ENCODE results near the gene CEP350.

Gene CEP350, protein sequence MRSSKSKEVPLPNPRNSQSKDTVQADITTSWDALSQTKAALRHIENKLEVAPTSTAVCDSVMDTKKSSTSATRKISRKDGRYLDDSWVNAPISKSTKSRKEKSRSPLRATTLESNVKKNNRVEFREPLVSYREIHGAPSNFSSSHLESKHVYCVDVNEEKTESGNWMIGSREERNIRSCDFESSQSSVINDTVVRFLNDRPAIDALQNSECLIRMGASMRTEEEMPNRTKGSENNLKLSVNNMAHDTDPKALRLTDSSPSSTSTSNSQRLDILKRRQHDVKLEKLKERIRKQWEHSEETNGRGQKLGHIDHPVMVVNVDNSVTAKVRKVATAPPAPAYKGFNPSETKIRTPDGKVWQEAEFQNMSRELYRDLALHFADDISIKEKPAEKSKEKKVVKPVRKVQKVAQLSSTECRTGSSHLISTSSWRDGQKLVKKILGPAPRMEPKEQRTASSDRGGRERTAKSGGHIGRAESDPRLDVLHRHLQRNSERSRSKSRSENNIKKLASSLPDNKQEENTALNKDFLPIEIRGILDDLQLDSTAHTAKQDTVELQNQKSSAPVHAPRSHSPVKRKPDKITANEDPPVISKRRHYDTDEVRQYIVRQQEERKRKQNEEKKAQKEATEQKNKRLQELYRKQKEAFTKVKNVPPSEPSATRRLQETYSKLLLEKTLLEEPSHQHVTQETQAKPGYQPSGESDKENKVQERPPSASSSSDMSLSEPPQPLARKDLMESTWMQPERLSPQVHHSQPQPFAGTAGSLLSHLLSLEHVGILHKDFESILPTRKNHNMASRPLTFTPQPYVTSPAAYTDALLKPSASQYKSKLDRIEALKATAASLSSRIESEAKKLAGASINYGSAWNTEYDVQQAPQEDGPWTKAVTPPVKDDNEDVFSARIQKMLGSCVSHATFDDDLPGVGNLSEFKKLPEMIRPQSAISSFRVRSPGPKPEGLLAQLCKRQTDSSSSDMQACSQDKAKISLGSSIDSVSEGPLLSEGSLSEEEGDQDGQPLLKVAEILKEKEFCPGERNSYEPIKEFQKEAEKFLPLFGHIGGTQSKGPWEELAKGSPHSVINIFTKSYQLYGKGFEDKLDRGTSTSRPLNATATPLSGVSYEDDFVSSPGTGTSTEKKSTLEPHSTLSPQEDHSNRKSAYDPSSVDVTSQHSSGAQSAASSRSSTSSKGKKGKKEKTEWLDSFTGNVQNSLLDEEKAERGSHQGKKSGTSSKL (N-terminal part only)

DNA sequence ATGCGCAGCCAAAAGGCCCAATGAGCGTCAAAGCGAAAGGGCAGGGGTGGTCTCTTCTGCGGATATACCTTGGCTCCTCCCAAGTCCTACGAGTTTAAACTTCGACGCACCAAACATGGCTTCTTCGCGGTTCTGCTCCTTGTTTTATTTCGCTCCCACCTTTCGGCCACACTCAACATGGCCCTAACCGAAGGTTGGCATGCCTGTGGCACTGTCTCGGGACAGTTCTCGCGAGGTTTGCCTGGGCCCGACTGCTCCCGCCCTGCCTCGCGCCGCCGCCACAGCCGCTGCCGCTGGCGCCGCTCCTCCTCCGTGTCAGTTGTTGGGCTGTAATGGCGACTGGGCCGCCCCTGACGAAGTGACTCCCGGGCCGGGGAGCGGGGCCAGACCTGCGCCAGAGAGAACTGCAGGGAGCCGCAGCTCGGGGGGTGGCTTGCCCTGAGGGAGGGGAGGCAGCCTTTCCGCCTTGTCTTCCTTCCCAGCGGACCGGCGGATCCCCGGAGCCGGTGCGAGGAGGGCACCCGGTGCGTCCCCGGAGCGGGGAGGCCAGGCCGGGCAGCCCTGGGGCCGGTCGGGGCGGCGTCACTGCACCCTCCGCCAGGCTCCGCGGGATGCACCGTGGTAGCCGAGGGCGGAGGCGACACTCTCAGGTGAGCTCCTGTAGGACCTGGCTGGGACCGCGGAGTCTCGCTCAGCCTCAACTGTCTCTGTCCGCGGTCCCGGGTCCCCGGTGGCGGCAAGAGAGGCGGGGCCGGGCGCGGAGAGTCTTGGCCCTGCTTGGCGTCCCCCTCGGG lies at the start of gene CEP350:
Gene CEP350, plus strand, starts transcription at position 318 of the 794 bp plus-strand sequence. CDS start 31,372 bp downstream, outside the sequence.
- peak; percentile 96 for DNase-seq

DNA sequence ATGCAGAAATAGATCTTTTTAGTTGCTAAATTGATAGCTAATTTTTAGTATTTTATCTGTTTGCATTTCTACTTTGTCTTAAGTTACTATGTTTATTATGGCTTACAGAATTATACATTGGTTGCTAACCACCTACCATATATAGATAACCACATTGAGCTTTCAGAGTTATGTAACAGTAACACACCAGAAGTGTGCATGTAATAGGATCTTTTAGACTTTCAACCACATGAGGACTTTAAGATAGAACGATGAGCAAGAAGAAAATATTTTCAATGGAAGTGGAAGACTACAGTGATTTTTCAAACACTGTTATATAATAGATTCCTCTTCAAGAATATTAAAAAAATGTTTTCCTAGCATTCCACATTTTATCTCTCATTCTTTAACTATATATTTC lies 43.7 kb upstream of the CEP350 start:
- DNase-seq: no peak

DNA sequence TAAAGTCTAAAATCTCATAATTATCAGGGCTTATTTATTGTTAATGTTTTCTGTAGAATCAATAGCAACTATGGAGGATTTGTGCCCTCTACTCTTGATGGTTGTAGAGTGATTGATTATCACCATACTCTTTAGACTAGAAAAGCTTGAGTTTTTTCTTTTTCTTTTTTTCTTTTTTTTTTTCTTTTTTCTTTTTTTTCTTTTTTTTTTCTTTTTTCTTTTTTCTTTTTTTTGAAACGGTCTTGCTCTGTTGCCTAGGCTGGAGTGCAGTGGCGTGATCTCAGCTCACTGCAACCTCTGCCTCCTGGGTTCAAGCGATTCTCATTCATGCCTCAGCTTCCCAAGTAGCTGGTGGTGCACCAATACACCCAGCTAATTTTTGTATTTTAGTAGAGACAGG lies 42.8 kb upstream of the CEP350 start:
- no peak for DNase-seq

DNA sequence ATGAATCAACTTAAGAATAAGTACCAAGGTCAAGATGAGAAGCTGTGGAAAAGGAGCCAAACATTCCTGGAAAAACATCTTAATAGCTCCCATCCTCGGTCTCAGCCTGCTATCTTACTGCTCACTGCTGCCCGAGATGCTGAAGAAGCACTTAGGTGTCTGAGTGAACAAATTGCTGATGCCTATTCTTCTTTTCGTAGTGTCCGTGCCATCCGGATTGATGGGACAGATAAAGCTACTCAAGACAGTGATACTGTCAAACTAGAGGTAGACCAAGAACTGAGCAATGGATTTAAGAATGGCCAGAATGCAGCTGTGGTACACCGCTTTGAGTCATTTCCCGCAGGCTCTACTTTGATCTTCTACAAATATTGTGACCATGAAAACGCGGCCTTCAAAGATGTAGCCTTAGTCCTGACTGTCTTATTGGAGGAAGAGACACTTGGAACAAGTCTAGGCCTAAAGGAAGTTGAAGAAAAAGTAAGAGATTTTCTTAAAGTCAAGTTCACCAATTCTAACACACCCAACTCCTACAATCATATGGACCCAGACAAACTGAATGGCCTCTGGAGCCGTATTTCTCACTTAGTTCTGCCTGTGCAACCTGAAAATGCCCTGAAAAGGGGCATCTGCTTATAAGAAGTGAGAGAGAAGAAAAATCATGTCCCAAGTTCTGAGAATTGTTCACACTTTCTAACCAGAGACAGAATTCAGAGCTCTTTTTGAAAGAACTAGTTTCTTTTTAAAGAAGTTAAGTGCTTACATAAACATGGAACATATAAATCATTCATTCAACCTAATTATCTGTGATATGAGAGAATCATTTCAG lies 36.8 kb upstream of the CEP350 start:
- DNase-seq: no peak

DNA sequence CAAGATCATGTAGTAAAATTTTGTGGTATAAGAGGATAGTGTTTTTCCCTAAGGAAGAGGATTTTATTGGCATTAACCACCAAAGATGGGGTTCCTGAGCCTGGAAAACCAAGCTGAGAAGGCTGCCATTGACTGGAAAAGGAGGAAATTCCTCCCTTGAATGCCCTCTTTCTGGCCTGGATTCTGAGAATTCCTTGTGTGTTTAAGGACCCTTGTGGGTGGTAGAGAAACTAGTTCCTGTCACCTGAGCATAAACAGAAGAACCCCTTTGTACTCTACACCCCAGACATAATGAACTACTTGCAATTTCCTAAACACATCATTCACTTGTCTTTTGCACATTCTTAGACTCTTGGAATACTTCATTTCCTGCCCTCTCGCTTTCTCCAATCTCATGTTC lies 33.1 kb upstream of the CEP350 start:
- DNase-seq: no peak

DNA sequence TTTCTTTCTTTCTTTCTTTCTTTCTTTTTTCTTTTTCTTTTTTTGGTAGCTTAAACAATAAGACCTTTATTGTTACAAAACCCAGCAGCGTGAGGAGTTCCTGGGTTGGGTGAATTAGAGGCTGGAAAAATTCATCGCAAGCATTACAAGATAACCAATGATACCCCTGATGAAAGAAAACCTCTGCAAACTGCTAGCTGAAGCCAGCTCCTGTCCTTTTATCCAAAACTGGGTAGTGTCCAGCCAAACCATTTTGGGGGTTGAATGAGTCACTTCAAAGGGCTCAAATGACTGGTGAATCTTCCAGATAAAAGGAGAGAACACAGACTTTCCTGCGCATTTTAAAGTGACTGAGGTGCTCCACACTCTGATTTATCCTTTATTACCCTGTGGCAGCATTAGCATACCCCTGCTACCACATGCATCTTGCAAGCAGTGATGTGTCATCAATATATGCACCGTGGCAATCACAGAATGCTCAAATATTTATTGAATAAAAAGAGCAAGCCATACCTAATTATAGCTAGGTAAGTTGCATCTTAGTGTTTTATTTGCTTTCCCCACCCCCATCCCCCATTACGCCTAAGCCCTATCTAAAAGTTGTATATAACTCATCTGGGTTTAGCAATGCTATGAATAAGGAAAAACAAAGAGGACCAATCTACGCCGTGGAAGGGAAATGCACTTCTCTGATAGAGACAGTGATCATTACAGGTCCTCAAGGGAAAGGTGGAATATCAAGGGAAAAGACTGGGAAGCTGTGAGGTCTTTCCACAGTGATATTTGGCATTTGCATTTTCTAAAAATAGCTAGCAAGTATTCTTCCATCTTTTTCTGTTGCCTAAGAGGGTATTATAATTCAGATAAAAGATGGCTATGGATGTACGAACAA lies 32.4 kb upstream of the CEP350 start:
- DNase-seq: no peak

DNA sequence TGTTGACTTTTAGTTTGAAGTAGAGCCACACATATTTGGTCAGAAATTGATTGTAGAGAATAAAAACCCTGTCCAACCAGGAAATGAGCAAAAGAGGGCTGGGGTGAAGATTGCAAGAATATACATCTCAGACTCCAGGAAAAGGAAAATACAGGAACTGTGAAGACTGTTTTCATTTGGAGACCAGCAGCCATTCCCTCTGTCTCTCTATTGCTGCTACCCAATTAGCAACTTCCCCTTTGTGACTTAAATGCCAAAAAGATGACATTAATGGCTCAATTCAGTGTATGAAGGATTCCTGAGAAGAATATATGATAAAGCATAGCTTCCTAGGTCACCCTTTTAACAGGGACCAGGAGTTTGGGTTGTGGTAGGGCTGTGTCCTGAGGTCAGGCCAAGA lies 31.6 kb upstream of the CEP350 start:
- DNase-seq: peak in 1 of 2 donors; percentile 12

DNA sequence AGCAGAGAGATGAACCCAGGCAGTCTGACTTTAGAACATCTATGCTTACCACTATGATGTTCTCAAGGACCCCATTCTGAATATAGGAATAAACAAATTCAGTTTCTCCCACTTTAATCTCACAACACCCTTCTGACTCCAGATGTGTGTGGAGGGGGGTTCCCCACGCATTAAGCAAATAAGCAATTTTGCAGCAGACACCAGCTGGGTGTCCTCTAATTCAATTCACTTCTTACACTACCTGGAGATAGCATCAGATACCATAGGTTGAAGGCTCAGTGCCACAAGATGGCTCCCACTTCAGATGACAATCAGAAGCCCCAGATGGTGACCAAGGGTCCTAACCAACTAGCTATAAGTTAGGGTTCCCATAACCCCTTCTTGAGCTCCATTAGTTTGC lies 30.3 kb upstream of the CEP350 start:
- no peak for DNase-seq

DNA sequence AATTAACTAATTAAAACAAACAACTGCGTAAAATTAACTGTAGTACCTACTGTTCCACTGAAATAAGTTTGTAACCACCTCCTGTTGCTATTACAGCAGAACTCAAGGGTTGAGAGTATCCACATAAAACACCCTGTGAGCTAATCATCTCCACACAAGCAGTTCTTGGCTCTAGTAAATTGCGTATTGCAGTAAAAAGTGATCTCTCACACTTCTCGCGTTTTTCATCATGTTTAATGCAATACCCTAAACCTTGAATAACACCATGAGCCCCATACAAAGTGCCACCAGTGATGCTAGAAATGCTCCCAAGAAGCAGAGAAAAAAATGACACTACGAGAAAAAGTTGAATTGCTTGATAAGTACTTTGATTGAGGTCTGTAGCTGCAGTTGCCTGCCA lies 29.3 kb upstream of the CEP350 start:
- no peak for DNase-seq

DNA sequence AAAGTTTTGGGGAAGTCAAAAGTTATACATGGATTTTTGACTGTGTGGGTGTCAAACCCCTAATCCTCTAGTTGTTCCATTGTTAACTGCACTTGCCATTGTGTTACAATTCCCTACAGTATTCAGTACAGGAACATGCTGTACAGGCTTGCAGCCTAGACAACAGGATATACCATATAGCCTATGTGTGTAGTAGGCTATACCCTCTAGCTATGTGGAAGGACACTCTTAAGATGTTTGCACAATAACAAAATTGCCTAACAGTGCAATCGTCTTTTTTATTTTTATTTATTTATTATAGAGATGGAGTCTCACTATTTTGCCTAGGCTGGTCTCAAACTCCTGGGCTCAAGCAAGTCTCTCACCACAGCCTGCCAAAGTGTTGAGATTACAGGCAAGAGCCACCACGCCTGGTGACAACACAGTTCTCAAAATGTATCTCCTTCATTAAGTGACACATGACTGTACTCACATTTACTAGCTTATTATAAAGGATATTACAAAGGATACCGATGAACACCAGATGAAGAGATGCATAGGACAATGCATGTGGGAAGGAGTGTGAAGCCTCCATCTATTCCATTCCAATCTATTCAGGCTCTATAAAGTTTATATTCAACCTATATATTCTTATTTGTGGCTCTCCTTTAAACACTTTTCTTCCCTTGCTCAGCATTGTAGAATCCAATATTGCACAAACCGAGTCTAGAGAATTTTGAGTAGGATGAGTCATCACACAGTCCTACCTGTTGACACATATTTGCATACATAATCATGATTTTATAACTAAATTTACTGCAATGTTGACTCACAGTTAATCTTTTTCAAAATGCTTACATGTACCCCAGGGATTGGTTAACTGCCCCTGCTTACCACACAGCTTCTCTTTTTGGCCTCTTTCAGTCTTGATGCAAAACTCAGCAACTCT lies 28.4 kb upstream of the CEP350 start:
- DNase-seq: peak; percentile 57 to 77

DNA sequence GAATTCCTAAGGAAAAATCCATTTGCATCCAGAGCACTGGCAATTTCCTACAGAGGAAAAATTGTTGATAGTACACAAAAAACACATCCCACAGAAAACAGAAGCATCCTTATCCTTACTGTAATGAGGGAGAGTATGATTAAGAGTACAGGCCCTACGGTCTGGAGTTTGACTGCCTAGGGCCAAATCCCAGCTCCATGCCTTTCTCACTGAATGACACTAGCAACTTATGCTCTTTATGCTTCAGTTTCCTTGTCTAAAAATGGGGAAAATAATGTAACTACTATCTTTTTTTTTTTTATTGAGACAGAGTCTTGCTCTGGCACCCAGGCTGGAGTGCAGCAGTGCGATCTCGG lies 27.8 kb upstream of the CEP350 start:
- no peak for DNase-seq

DNA sequence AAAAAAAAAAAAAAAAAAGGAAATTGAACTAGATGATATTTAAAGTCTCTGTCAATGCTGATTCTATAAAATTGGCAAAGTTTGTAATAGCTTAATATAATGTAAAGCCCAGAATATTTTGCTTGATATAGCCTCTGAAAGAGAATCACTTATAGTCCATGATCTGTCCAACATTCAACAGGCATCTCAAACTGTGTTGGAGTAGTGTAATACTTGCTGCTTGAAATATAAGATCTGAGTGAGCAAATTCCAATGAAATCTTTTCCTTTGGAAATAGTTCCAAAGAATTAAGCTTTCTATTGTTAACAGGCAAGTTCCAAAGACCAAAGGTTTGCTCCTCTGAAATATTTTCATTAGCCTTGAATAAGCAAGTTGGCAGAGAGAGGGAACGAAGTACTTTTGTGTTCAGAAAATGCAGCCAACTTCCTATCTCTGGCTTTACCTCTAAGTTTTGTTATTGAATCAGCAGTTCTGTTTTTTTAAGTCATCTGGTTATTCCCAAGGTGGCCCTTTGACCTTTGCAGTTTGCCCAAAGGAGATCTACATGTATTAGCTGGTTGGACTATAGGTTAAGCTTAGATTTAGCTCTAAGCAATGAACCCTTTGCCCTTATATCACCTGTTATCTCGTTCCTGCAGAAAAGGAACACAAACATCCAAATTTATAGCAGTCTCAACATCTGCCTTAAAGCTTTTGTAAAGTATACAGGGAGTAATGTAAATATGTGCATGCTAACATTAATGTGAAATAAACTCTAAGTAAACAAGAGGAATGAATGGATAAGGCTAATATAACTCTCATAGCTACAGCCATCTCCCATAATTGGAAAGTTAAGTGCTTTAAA lies 24.4 kb upstream of the CEP350 start:
- no peak for DNase-seq

DNA sequence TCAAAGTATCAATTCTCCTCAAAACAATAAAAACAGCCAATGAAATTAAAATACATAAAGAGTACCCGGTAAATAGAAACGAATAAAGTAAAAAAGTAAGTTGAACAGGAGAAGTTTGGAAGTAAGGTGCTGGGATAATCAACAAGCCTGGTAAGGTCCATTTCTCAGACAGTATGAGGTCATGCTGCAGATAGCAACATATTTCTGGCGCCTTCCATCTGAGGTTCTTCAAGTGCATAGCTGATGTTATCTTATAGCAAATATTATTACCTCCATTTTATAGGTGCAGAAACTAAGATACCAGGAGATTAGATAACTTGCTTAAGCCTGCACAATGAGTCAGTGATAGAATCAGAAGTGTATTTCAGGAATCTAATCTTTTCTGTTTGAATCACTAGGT lies 23.7 kb upstream of the CEP350 start:
- DNase-seq: no peak

DNA sequence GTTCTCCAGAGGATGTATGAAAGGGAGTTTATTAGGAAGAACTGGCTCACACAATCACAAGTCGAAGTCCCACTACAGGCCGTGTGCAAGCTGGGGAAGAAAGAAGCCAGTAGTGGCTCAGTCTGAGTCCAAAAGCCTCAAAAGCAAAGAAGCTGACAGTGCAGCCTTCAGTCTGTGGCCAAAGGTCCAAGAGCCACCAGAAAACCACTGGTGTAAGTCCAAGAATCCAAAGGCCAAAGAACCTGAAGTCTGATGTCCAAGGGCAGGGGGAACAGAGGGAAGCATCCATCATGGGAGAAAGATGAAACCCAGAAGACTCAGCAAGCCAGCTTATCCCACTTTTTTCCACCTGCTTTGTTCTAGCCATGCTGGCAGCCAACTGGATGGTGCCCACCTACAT lies 21.4 kb upstream of the CEP350 start:
- no peak for DNase-seq

DNA sequence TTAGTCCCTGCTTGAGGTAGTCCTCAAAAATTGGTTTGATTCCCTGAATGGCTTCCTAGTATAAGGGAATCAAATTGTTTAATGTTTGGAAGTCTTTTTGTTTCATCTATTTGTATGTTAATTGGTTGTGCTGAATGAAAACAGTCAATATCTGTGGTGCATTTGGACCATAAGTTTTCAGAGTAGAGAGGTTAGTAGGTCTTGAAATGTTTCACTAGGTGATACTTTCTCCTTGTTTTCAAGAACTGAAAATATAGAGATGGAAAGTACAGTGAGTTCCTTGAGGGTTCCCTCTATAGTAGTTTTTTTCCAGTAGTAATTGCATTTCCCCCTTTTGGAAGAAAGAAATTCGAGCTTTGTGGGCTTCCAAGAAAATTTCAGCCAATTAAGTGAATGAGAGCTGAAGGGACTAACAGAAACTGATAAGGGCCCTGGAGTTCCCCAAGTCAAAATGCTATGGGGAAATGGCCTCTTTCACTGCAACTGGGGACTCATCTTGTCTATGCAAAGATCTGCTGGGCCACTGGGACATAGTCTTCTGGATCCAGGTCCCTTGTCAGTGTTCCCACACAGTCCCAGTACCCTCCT lies 18.6 kb upstream of the CEP350 start:
- DNase-seq: no peak

DNA sequence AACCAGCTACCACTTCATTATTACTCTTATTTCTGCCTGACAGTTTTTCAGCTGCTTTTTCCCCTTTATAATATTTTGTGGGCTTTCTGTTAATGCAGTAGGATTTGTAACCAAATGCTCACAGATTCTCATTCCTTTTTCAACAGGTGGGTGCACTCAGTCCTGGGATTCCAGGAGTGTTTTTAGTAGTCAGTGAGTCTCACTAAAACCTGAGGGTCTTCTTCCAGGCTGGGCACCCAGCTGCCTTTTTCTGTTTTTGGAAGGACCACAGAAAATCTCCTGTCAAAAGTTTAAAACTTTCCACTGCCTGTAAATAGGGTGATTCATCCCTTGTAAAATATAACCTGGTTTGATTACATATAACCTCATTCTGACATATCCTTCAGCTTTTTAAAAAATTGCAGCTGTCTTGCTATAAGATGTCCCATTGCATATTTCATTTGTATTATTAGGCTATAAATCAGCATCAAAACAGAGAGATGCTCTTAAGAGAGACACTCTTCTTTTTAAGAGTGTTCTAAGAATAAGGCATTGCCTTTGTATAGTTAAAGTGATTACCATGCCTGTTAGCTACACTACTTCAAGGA lies 16.8 kb upstream of the CEP350 start:
- no peak for DNase-seq

DNA sequence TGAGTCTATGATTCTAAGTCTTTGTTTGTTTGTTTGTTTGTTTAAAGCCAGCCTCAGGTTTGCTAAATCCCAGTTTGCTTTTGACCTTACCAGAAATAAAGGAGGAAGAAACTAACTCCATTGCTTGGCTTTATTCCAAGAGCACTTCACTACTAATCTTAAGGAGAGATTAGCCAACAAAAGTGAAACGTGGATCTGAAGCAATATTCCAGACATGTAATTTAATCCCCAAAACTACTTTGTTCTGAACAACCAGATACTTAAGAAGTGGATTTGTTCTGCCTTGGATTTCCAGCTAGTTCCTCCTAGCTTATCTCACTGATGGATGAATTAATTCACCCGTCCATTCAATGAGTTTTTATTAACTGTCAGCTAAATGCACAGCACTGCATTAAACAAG lies 15.9 kb upstream of the CEP350 start:
- peak; percentile 17 to 33 for DNase-seq

DNA sequence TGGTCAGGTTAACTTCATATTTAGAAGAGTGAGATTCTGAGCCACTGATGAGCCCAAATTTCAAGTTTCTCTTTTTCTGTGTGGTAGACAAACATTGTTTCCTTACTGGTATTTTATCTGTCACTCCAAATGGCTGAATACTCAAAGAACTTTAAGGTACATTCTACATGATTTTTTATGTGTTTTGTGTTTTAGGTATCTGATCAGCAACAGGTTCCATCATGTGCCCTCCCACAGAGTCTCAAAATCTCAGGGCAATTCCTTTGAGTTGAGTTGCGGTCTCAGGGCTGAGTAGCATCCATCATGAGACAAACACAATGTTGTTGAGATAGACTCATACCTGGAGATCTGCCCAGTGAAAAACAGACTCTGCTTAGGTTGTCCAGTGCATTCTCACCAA lies 14.7 kb upstream of the CEP350 start:
- DNase-seq: no peak

Data from inflammatory macrophage treated with lipopolysaccharide for 1 hour (primary cell).